Glomerular visceral epithelial cell (primary cell): Measurements from ENCODE around the gene PGLYRP2.

Experiments
- DNase-seq: peaks from one replicate; pipeline ENCODE4 v3.0.0-alpha.2; 2016; ENCODE audit errors: extremely low spot score

The PGLYRP2 gene

GRCh38 chr19:15425321-15425950 is 53.9 kb downstream of the PGLYRP2 start:
- no peak for DNase-seq

- no peak for DNase-seq
These were observed 54.5 kb downstream of the PGLYRP2 start for GRCh38 chr19:15424692-15425272.

GRCh38 chr19:15424121-15424520 is 55.2 kb downstream of the PGLYRP2 start:
- DNase-seq, result no peak

GRCh38 chr19:15423130-15423529 is 56.2 kb downstream of the PGLYRP2 start:
- DNase-seq, result no peak

- DNase-seq, result no peak
These were observed 56.8 kb downstream of the PGLYRP2 start for GRCh38 chr19:15422296-15423075.

GRCh38 chr19:15421721-15422260 is 57.5 kb downstream of the PGLYRP2 start:
- no peak for DNase-seq

- no peak for DNase-seq
These were observed 58.1 kb downstream of the PGLYRP2 start for GRCh38 chr19:15421136-15421695.

GRCh38 chr19:15419413-15420025 is 59.8 kb downstream of the PGLYRP2 start:
- no peak for DNase-seq
